Measurements from ENCODE around the gene LSAMP. TPM values are rescaled to one million over a fixed set of nuclear protein-coding genes. Genes with fewer than 3 reads are reported as not detected.
"Not testable (repeated sequence)": the region's sequence is repeated elsewhere in the genome, so short reads cannot be mapped to it uniquely, and the experiment has no call there.

The LSAMP gene
- total and polyA plus RNA-seq, 9 of the 15 experiments (the other 6 are each of a cell fraction or from before 2014, with no cell fraction given) = 0.09 to 0.11 TPM; not detected in 7

GRCh38 chr3:115800065-115800464 is 645.2 kb downstream of the LSAMP start:
- BruUV-seq (replicated peaks); FAIRE-seq; H3K27me3 ChIP-seq (ENCODE audit: control insufficient read depth in 2 of 2, insufficient read depth in 2 of 2, low read length in 2 of 2); H4K20me1 ChIP-seq (replicated peaks; ENCODE audit: control insufficient read depth, insufficient read depth, low read length); CTCF ChIA-PET (ENCODE audit: low intra/inter-chr PET ratio); intact Hi-C loops (cut with micrococcal nuclease); H3K27ac ChIP-seq (ENCODE audit: extremely low read depth, low read depth, low read length); H3K79me2 ChIP-seq (ENCODE audit: control insufficient read depth, insufficient read depth, low read length); in situ Hi-C loops (cut with MboI); H3K36me3 ChIP-seq (ENCODE audit: control insufficient read depth, insufficient read depth, low read length); POLR2A ChIA-PET; ATAC-seq; H3K4me1 ChIP-seq (replicated peaks in 1 of 2; ENCODE audit: control insufficient read depth in 2 of 2, insufficient read depth in 2 of 2, low read length in 2 of 2); H3K9me1 ChIP-seq (ENCODE audit: control insufficient read depth, insufficient read depth, low read length); DNase-seq (ENCODE audit: extremely low read depth in 1 of 4, low spot score in 3 of 4); H3K4me3 ChIP-seq; H3K9ac ChIP-seq (ENCODE audit: insufficient read depth in 1 of 2, low read depth in 2 of 2, low read length in 2 of 2); H3K9me3 ChIP-seq (replicated peaks; ENCODE audit: control insufficient read depth, insufficient read depth, low read depth, low read length); H3K4me2 ChIP-seq (ENCODE audit: insufficient read depth, low read length); H2AFZ ChIP-seq (ENCODE audit: low read depth, low read length): not testable (repeated sequence)
- 3% methylated on average over 7 of the region's 7 CpGs for WGBS (ENCODE audit: insufficient coverage, low coverage, missing lambda C conversion rate)

GRCh38 chr3:115792206-115792955 is 652.9 kb downstream of the LSAMP start:
- Histone ChIP-seq H3K79me2 (ENCODE audit: control insufficient read depth, insufficient read depth, low read length) (no peaks in the 10 kb centered on the region), H3K27me3 (ENCODE audit: control insufficient read depth in 2 of 2, insufficient read depth in 2 of 2, low read length in 2 of 2) (no peaks in the 10 kb centered on the region), H3K9me3 (replicated peaks; ENCODE audit: control insufficient read depth, insufficient read depth, low read depth, low read length) (no peaks in the 10 kb centered on the region), H3K36me3 (ENCODE audit: control insufficient read depth, insufficient read depth, low read length) (no peaks in the 10 kb centered on the region), H2AFZ (ENCODE audit: low read depth, low read length) (no peak overlapping the region), H3K27ac (ENCODE audit: extremely low read depth, low read depth, low read length) (no peak overlapping the region), H3K4me3 (no peak overlapping the region), H3K9ac (ENCODE audit: insufficient read depth in 1 of 2, low read depth in 2 of 2, low read length in 2 of 2) (no peak overlapping the region), H4K20me1 (replicated peaks; ENCODE audit: control insufficient read depth, insufficient read depth, low read length) (no peaks in the 10 kb centered on the region), H3K4me2 (ENCODE audit: insufficient read depth, low read length) (no peak overlapping the region), H3K9me1 (ENCODE audit: control insufficient read depth, insufficient read depth, low read length) (no peaks in the 10 kb centered on the region), H3K4me1 (replicated peaks in 1 of 2; ENCODE audit: control insufficient read depth in 2 of 2, insufficient read depth in 2 of 2, low read length in 2 of 2) (no peaks in the 10 kb centered on the region; a peak in 1 of 5 replicates)
- BruUV-seq (replicated peaks) = no TSS peak
- DNase-seq (ENCODE audit: extremely low read depth in 1 of 4, low spot score in 3 of 4) (no peak), ATAC-seq (no peak), FAIRE-seq (no peak)
- CTCF ChIA-PET (ENCODE audit: low intra/inter-chr PET ratio) = no interaction called here
- in situ Hi-C loops (cut with MboI) = no loop called here
- POLR2A ChIA-PET = no interaction called here
- WGBS (ENCODE audit: insufficient coverage, low coverage, missing lambda C conversion rate) = 9% methylated on average over 5 of the region's 6 CpGs
- intact Hi-C loops (cut with micrococcal nuclease) = no loop called here
- TF ChIP-seq TFAM (CRISPR knock-in tag; conservative IDR thresholded peaks at IDR 0.05) = no peak
- TF ChIP-seq E2F6 (IDR thresholded peaks at IDR 0.05; ENCODE audit: borderline replicate concordance in 1 of 2, extremely low read depth in 1 of 2, insufficient read depth in 1 of 2, insufficient read length in 1 of 2, low read depth in 1 of 2, low read length in 1 of 2, poor library complexity in 1 of 2, severe bottlenecking in 1 of 2) = no peak
- TF ChIP-seq CXXC5 (CRISPR knock-in tag; IDR thresholded peaks at IDR 0.05) = no peak
- no peak for TF ChIP-seq NFATC3 (IDR thresholded peaks at IDR 0.05)
- no peak for TF ChIP-seq SP2 (IDR thresholded peaks at IDR 0.05; ENCODE audit: extremely low read depth, low read depth, low read length, poor library complexity, severe bottlenecking)
- no peak for TF ChIP-seq ZNF695 (CRISPR knock-in tag; IDR thresholded peaks at IDR 0.05)
- no peak for TF ChIP-seq CGGBP1 (CRISPR knock-in tag; IDR thresholded peaks at IDR 0.05)
- no peak for TF ChIP-seq E2F1 (CRISPR knock-in tag; IDR thresholded peaks at IDR 0.05)
- no peak for TF ChIP-seq ZNF280B (CRISPR knock-in tag; IDR thresholded peaks at IDR 0.05)
